BJ (cell line): ENCODE data around the gene SLC39A13. TPM values are rescaled to one million over a fixed set of nuclear protein-coding genes. Genes with fewer than 3 reads are reported as not detected.

Source experiments
- CTCF ChIA-PET: fragments of 350-600 bp; formaldehyde crosslinking; extraction: SDS; loops from one replicate; lab custom pipeline; 2021; ENCODE audit warnings: antibody characterized with exemption, inconsistent platforms; lab: Yijun Ruan, JAX
- POLR2A ChIA-PET: fragments of 300-600 bp; sonication (Branson Sonifier 250); formaldehyde crosslinking; extraction: SDS; loops from one replicate; lab custom pipeline; 2021; ENCODE audit warnings: antibody characterized with exemption; lab: Charles Lee
- DNase-seq: peaks from one replicate; pipeline ENCODE4 v3.0.0-alpha.2; 2011; ENCODE audit warnings: low read depth
- H3K27me3 ChIP-seq: 2 replicates; pipeline ENCODE4 v1.6.0; 2011; ENCODE audit warnings: low read length; ENCODE audit not compliant: control insufficient read depth, insufficient read depth
- H3K36me3 ChIP-seq: 2 replicates; pipeline ENCODE4 v1.5.1; 2011; ENCODE audit warnings: low read length; ENCODE audit not compliant: control insufficient read depth, insufficient read depth
- H3K4me3 ChIP-seq: 2 replicates; pipeline ENCODE4 v1.5.1; 2011; ENCODE audit warnings: low read depth, mild to moderate bottlenecking, control low read depth, low read length
- CTCF ChIP-seq: IDR thresholded peaks from 2 replicates; pipeline ENCODE4 v1.5.1; 2011; ENCODE audit warnings: low read depth, mild to moderate bottlenecking, control low read depth, inconsistent platforms, low read length, moderate library complexity; ENCODE audit not compliant: insufficient read depth
- polyA plus RNA-seq: library from polyadenylated mRNA; depleted of rRNA; stranded (reverse); fragments of >200 nt; gene quantifications from 2 replicates; pipeline ENCODE4 v1.2.3, GENCODE V29; 2011

Gene SLC39A13
- polyA plus RNA-seq, 1 experiment = 108 TPM

GRCh38 chr11:47361419-47361818 lies 47.0 kb upstream of the SLC39A13 start:
- no peak for DNase-seq
- TF ChIP-seq CTCF = no peak
- peaks cover 4% of the 10 kb centered on the region; the same call in 1 of the 2 replicates for H3K27me3 ChIP-seq
- no peak overlapping the region for H3K4me3 ChIP-seq
- CTCF ChIA-PET = no interaction called here
- POLR2A ChIA-PET = no interaction called here
- H3K36me3 ChIP-seq = no peaks in the 10 kb centered on the region

- ChIA-PET POLR2A (no interaction called here), CTCF (interaction anchor here (2.0 kb wide), 1 partner anchor 8 kb away, joined by 13 read pairs; no protein-coding TSS in a partner anchor)
- Histone ChIP-seq H3K27me3 (peaks cover 4% of the 10 kb centered on the region; the same call in 1 of the 2 replicates), H3K4me3 (no peak overlapping the region), H3K36me3 (no peaks in the 10 kb centered on the region)
- no peak for TF ChIP-seq CTCF
- DNase-seq = no peak
Measured at GRCh38 chr11:47366020-47366490, 42.3 kb upstream of the SLC39A13 start.

- Histone ChIP-seq H3K4me3 (no peak overlapping the region), H3K27me3 (peaks cover 2% of the 10 kb centered on the region; the same call in 1 of the 2 replicates), H3K36me3 (no peaks in the 10 kb centered on the region)
- ChIA-PET POLR2A (no interaction called here), CTCF (interaction anchor here (1.3 to 1.6 kb wide), 3 partner anchors 10 to 24 kb away, joined by 3 read pairs; no protein-coding TSS in a partner anchor)
- no peak for TF ChIP-seq CTCF
- no peak for DNase-seq
Measured at GRCh38 chr11:47369676-47370075, 38.7 kb upstream of the SLC39A13 start.

- ChIA-PET CTCF (interaction anchor here (0.6 to 3.9 kb wide), 12 partner anchors 10 to 248 kb away, joined by 3 to 52 read pairs (median 12); partner anchors contain the start of gene SLC39A13), POLR2A (no interaction called here)
- H3K36me3 ChIP-seq = no peaks in the 10 kb centered on the region
- H3K27me3 ChIP-seq = no peaks in the 10 kb centered on the region
- TF ChIP-seq CTCF = no peak
- no peak for DNase-seq
- H3K4me3 ChIP-seq = no peak overlapping the region
Measured at GRCh38 chr11:47372422-47372821, 36.0 kb upstream of the SLC39A13 start.

- Histone ChIP-seq H3K27me3 (no peaks in the 10 kb centered on the region), H3K36me3 (no peaks in the 10 kb centered on the region), H3K4me3 (no peak overlapping the region)
- ChIA-PET POLR2A (no interaction called here), CTCF (interaction anchor here (0.6 to 3.9 kb wide), 45 partner anchors 9 to 574 kb away, joined by 3 to 52 read pairs (median 4); partner anchors contain the start of genes RAPSN and SLC39A13)
- peak; percentile 97 for TF ChIP-seq CTCF
- DNase-seq = no peak
Measured at GRCh38 chr11:47373876-47374719, 34.3 kb upstream of the SLC39A13 start.
